Measurements from ENCODE around the gene WFIKKN1. TPM values are rescaled to one million over a fixed set of nuclear protein-coding genes. Genes with fewer than 3 reads are reported as not detected.

Gene WFIKKN1
- total RNA-seq = under 1 TPM; 0.21 to 0.50 TPM
- long read RNA-seq, full-length matches to known transcripts = 5 of 5 reads
- long read RNA-seq, partial matches to known transcripts = 0 of 5 reads
- long read RNA-seq, other reads (novel, unspliced or antisense) = 0 of 5 reads

GRCh38 chr16:630815-631405 is at the start of gene WFIKKN1:
Gene WFIKKN1 (plus strand): TSS chr16:630985. CDS start chr16:631254, 269 bp downstream.
- peak in 1 of 2 donors; percentile 7 for ATAC-seq
- DNase-seq = peak; percentile 48
- intact Hi-C loops (cut with DNase I) = no loop called here

GRCh38 chr16:582218-582613 is 48.6 kb upstream of the WFIKKN1 start:
- DNase-seq = no peak
- intact Hi-C loops (cut with DNase I) = loop anchor here in 1 of 2 donors (5.0 kb wide), 1 partner anchor 85 kb away; the partner anchor contains the start of gene RHOT2
- no peak for ATAC-seq

GRCh38 chr16:582614-583331 is 48.0 kb upstream of the WFIKKN1 start:
- intact Hi-C loops (cut with DNase I) = loop anchor here in 1 of 2 donors (5.0 kb wide), 1 partner anchor 85 kb away; the partner anchor contains the start of gene RHOT2
- no peak for ATAC-seq
- DNase-seq = no peak

- intact Hi-C loops (cut with DNase I) = loop anchor here in 1 of 2 donors (5.0 kb wide), 1 partner anchor 84 kb away; the partner anchor contains the start of gene RHOT2
- ATAC-seq (no peak), DNase-seq (peak; percentile 22)
Observed at GRCh38 chr16:583470-583814, 47.3 kb upstream of the WFIKKN1 start.

- intact Hi-C loops (cut with DNase I) = loop anchor here in 1 of 2 donors (5.0 kb wide), 1 partner anchor 83 kb away; the partner anchor contains the start of gene RHOT2
- no peak for ATAC-seq
- peak; percentile 18 for DNase-seq
Observed at GRCh38 chr16:583815-584591, 46.8 kb upstream of the WFIKKN1 start.

GRCh38 chr16:585351-585750 is 45.4 kb upstream of the WFIKKN1 start:
- intact Hi-C loops (cut with DNase I) = no loop called here
- no peak for ATAC-seq
- no peak for DNase-seq

GRCh38 chr16:586047-586644 is 44.6 kb upstream of the WFIKKN1 start:
- intact Hi-C loops (cut with DNase I) = no loop called here
- ATAC-seq (no peak), DNase-seq (no peak)

- intact Hi-C loops (cut with DNase I) = no loop called here
- ATAC-seq (no peak), DNase-seq (peak; percentile 65)
Observed at GRCh38 chr16:586645-587590, 43.9 kb upstream of the WFIKKN1 start.

- ATAC-seq (peak in 1 of 2 donors; percentile 0), DNase-seq (peak; percentile 57)
- intact Hi-C loops (cut with DNase I) = no loop called here
Observed at GRCh38 chr16:588639-588888, 42.2 kb upstream of the WFIKKN1 start.

GRCh38 chr16:588889-589657 is 41.7 kb upstream of the WFIKKN1 start:
- ATAC-seq = peak; percentile 87 to 92
- intact Hi-C loops (cut with DNase I) = no loop called here
- DNase-seq = peak; percentile 97

GRCh38 chr16:589658-590187 is 41.1 kb upstream of the WFIKKN1 start, which contains the start of gene RAB40C:
Gene RAB40C (plus strand): TSS chr16:590066. CDS start chr16:590292, 226 bp downstream.
- intact Hi-C loops (cut with DNase I) = loop anchor here in 1 of 2 donors (5.0 kb wide), 1 partner anchor 48 kb away; the partner anchor contains the start of gene METTL26
- ATAC-seq (peak; percentile 93 to 95), DNase-seq (peak; percentile 100)

- intact Hi-C loops (cut with DNase I) = loop anchor here in 1 of 2 donors (5.0 kb wide), 1 partner anchor 47 kb away; the partner anchor contains the start of gene METTL26
- no peak for ATAC-seq
- no peak for DNase-seq
Observed at GRCh38 chr16:590188-590814, 40.5 kb upstream of the WFIKKN1 start.

GRCh38 chr16:590815-591200 is 40.0 kb upstream of the WFIKKN1 start:
- intact Hi-C loops (cut with DNase I) = loop anchor here in 1 of 2 donors (5.0 kb wide), 1 partner anchor 46 kb away; the partner anchor contains the start of gene METTL26
- DNase-seq (no peak), ATAC-seq (no peak)

GRCh38 chr16:591231-591630 is 39.6 kb upstream of the WFIKKN1 start:
- DNase-seq (no peak), ATAC-seq (no peak)
- intact Hi-C loops (cut with DNase I) = loop anchor here in 1 of 2 donors (5.0 kb wide), 1 partner anchor 46 kb away; the partner anchor contains the start of gene METTL26

- no peak for ATAC-seq
- DNase-seq = no peak
- intact Hi-C loops (cut with DNase I) = loop anchor here in 1 of 2 donors (5.0 kb wide), 1 partner anchor 45 kb away; the partner anchor contains the start of gene METTL26
Observed at GRCh38 chr16:591892-592517, 38.8 kb upstream of the WFIKKN1 start.
